ENCODE data around the gene RHOF. TPM values are rescaled to one million over a fixed set of nuclear protein-coding genes. Genes with fewer than 3 reads are reported as not detected.

RHOF gene
- total and polyA plus RNA-seq, 2 donors, result 12.9 to 33.3 TPM

- 98% methylated on average over 23 of the region's 23 CpGs for WGBS
- H3K36me3 ChIP-seq (ENCODE audit: control insufficient read depth in 2 of 2, insufficient read depth in 2 of 2, low read length in 1 of 2), result peaks cover 64 to 79% of the 10 kb centered on the region in 2 donors
- H3K27me3 ChIP-seq (ENCODE audit: control insufficient read depth in 2 of 2, insufficient read depth in 1 of 2, low read length in 1 of 2), result no peaks in the 10 kb centered on the region
These were observed 36.6 kb upstream of the RHOF start for GRCh38 chr12:121830134-121830533.

GRCh38 chr12:121829250-121829918, 35.9 kb upstream of the RHOF start:
- Histone ChIP-seq H3K4me3 (ENCODE audit: low read length in 2 of 2) (no peak overlapping the region), H3K4me1 (ENCODE audit: control insufficient read depth in 2 of 2, insufficient read depth in 2 of 2, low read length in 2 of 2) (no peaks in the 10 kb centered on the region), H3K27me3 (ENCODE audit: control insufficient read depth in 2 of 2, insufficient read depth in 1 of 2, low read length in 1 of 2) (no peaks in the 10 kb centered on the region), H3K27ac (ENCODE audit: low read depth in 1 of 2, low read length in 1 of 2) (no peak overlapping the region), H3K36me3 (ENCODE audit: control insufficient read depth in 2 of 2, insufficient read depth in 2 of 2, low read length in 1 of 2) (peaks cover 68 to 87% of the 10 kb centered on the region in 2 donors), H3K9me3 (ENCODE audit: control insufficient read depth in 2 of 2, insufficient read depth in 1 of 2, low read length in 1 of 2) (peaks cover 0 to 4% of the 10 kb centered on the region in 2 donors)
- 95% methylated on average over 7 of the region's 7 CpGs for WGBS
- DNase-seq (ENCODE audit: low read depth in 6 of 9, low spot score in 9 of 9), result no peak

More at GRCh38 chr12:121830134-121830533, 36.6 kb upstream of the RHOF start:
- peaks cover 0 to 4% of the 10 kb centered on the region in 2 donors for H3K9me3 ChIP-seq (ENCODE audit: control insufficient read depth in 2 of 2, insufficient read depth in 1 of 2, low read length in 1 of 2)
- H3K4me3 ChIP-seq (ENCODE audit: low read length in 2 of 2), result no peak overlapping the region
- no peak overlapping the region for H3K27ac ChIP-seq (ENCODE audit: low read depth in 1 of 2, low read length in 1 of 2)
- DNase-seq (ENCODE audit: low read depth in 6 of 9, low spot score in 9 of 9), result no peak
- no peaks in the 10 kb centered on the region for H3K4me1 ChIP-seq (ENCODE audit: control insufficient read depth in 2 of 2, insufficient read depth in 2 of 2, low read length in 2 of 2)

- Histone ChIP-seq H3K36me3 (ENCODE audit: control insufficient read depth in 2 of 2, insufficient read depth in 2 of 2, low read length in 1 of 2) (peaks cover 72 to 92% of the 10 kb centered on the region in 2 donors), H3K9me3 (ENCODE audit: control insufficient read depth in 2 of 2, insufficient read depth in 1 of 2, low read length in 1 of 2) (peaks cover 0 to 4% of the 10 kb centered on the region in 2 donors), H3K4me3 (ENCODE audit: low read length in 2 of 2) (no peak overlapping the region), H3K27me3 (ENCODE audit: control insufficient read depth in 2 of 2, insufficient read depth in 1 of 2, low read length in 1 of 2) (no peaks in the 10 kb centered on the region), H3K4me1 (ENCODE audit: control insufficient read depth in 2 of 2, insufficient read depth in 2 of 2, low read length in 2 of 2) (no peaks in the 10 kb centered on the region), H3K27ac (ENCODE audit: low read depth in 1 of 2, low read length in 1 of 2) (no peak overlapping the region)
- no peak for DNase-seq (ENCODE audit: low read depth in 6 of 9, low spot score in 9 of 9)
- 95% methylated on average over 9 of the region's 9 CpGs for WGBS
These were observed 35.3 kb upstream of the RHOF start for GRCh38 chr12:121828826-121829225.

- H3K36me3 ChIP-seq (ENCODE audit: control insufficient read depth in 2 of 2, insufficient read depth in 2 of 2, low read length in 1 of 2), result peaks cover 78 to 96% of the 10 kb centered on the region in 2 donors
- H3K27me3 ChIP-seq (ENCODE audit: control insufficient read depth in 2 of 2, insufficient read depth in 1 of 2, low read length in 1 of 2), result no peaks in the 10 kb centered on the region
- peaks cover 0 to 4% of the 10 kb centered on the region in 2 donors for H3K9me3 ChIP-seq (ENCODE audit: control insufficient read depth in 2 of 2, insufficient read depth in 1 of 2, low read length in 1 of 2)
- 97% methylated on average over 8 of the region's 8 CpGs for WGBS
- no peaks in the 10 kb centered on the region for H3K4me1 ChIP-seq (ENCODE audit: control insufficient read depth in 2 of 2, insufficient read depth in 2 of 2, low read length in 2 of 2)
- no peak overlapping the region for H3K27ac ChIP-seq (ENCODE audit: low read depth in 1 of 2, low read length in 1 of 2)
- DNase-seq (ENCODE audit: low read depth in 6 of 9, low spot score in 9 of 9), result no peak
- H3K4me3 ChIP-seq (ENCODE audit: low read length in 2 of 2), result no peak overlapping the region
These were observed 34.8 kb upstream of the RHOF start for GRCh38 chr12:121828306-121828705.

GRCh38 chr12:121827351-121828099, 34.0 kb upstream of the RHOF start:
- Histone ChIP-seq H3K27me3 (ENCODE audit: control insufficient read depth in 2 of 2, insufficient read depth in 1 of 2, low read length in 1 of 2) (no peaks in the 10 kb centered on the region), H3K4me3 (ENCODE audit: low read length in 2 of 2) (no peak overlapping the region), H3K27ac (ENCODE audit: low read depth in 1 of 2, low read length in 1 of 2) (no peak overlapping the region), H3K9me3 (ENCODE audit: control insufficient read depth in 2 of 2, insufficient read depth in 1 of 2, low read length in 1 of 2) (peaks cover 0 to 4% of the 10 kb centered on the region in 2 donors), H3K36me3 (ENCODE audit: control insufficient read depth in 2 of 2, insufficient read depth in 2 of 2, low read length in 1 of 2) (peaks cover 85 to 94% of the 10 kb centered on the region in 2 donors), H3K4me1 (ENCODE audit: control insufficient read depth in 2 of 2, insufficient read depth in 2 of 2, low read length in 2 of 2) (no peaks in the 10 kb centered on the region)
- WGBS, result 98% methylated on average over 48 of the region's 48 CpGs
- DNase-seq (ENCODE audit: low read depth in 6 of 9, low spot score in 9 of 9), result no peak

- no peak for DNase-seq (ENCODE audit: low read depth in 6 of 9, low spot score in 9 of 9)
- peaks cover 88 to 94% of the 10 kb centered on the region in 2 donors for H3K36me3 ChIP-seq (ENCODE audit: control insufficient read depth in 2 of 2, insufficient read depth in 2 of 2, low read length in 1 of 2)
- H3K27me3 ChIP-seq (ENCODE audit: control insufficient read depth in 2 of 2, insufficient read depth in 1 of 2, low read length in 1 of 2), result no peaks in the 10 kb centered on the region
- H3K27ac ChIP-seq (ENCODE audit: low read depth in 1 of 2, low read length in 1 of 2), result no peak overlapping the region
- 92% methylated on average over 18 of the region's 18 CpGs for WGBS
- peaks cover 0 to 4% of the 10 kb centered on the region in 2 donors for H3K9me3 ChIP-seq (ENCODE audit: control insufficient read depth in 2 of 2, insufficient read depth in 1 of 2, low read length in 1 of 2)
- H3K4me3 ChIP-seq (ENCODE audit: low read length in 2 of 2), result no peak overlapping the region
- H3K4me1 ChIP-seq (ENCODE audit: control insufficient read depth in 2 of 2, insufficient read depth in 2 of 2, low read length in 2 of 2), result no peaks in the 10 kb centered on the region
These were observed 33.0 kb upstream of the RHOF start for GRCh38 chr12:121826318-121827150.

GRCh38 chr12:121825041-121825523, 31.6 kb upstream of the RHOF start:
- WGBS, result 97% methylated on average over 18 of the region's 18 CpGs
- H3K36me3 ChIP-seq (ENCODE audit: control insufficient read depth in 2 of 2, insufficient read depth in 2 of 2, low read length in 1 of 2), result peaks cover 92 to 93% of the 10 kb centered on the region in 2 donors

GRCh38 chr12:121823727-121824115, 30.2 kb upstream of the RHOF start:
- H3K36me3 ChIP-seq (ENCODE audit: control insufficient read depth in 2 of 2, insufficient read depth in 2 of 2, low read length in 1 of 2), result peaks cover 90 to 91% of the 10 kb centered on the region in 2 donors

More at GRCh38 chr12:121825041-121825523, 31.6 kb upstream of the RHOF start:
- H3K4me1 ChIP-seq (ENCODE audit: control insufficient read depth in 2 of 2, insufficient read depth in 2 of 2, low read length in 2 of 2), result no peaks in the 10 kb centered on the region
- no peak for DNase-seq (ENCODE audit: low read depth in 6 of 9, low spot score in 9 of 9)
- no peak overlapping the region for H3K27ac ChIP-seq (ENCODE audit: low read depth in 1 of 2, low read length in 1 of 2)
- no peaks in the 10 kb centered on the region for H3K27me3 ChIP-seq (ENCODE audit: control insufficient read depth in 2 of 2, insufficient read depth in 1 of 2, low read length in 1 of 2)
- H3K9me3 ChIP-seq (ENCODE audit: control insufficient read depth in 2 of 2, insufficient read depth in 1 of 2, low read length in 1 of 2), result no peaks in the 10 kb centered on the region
- H3K4me3 ChIP-seq (ENCODE audit: low read length in 2 of 2), result no peak overlapping the region

More at GRCh38 chr12:121823727-121824115, 30.2 kb upstream of the RHOF start:
- no peak overlapping the region for H3K27ac ChIP-seq (ENCODE audit: low read depth in 1 of 2, low read length in 1 of 2)
- DNase-seq (ENCODE audit: low read depth in 6 of 9, low spot score in 9 of 9), result no peak
- H3K9me3 ChIP-seq (ENCODE audit: control insufficient read depth in 2 of 2, insufficient read depth in 1 of 2, low read length in 1 of 2), result no peaks in the 10 kb centered on the region
- H3K4me3 ChIP-seq (ENCODE audit: low read length in 2 of 2), result no peak overlapping the region
- no peaks in the 10 kb centered on the region for H3K27me3 ChIP-seq (ENCODE audit: control insufficient read depth in 2 of 2, insufficient read depth in 1 of 2, low read length in 1 of 2)
- H3K4me1 ChIP-seq (ENCODE audit: control insufficient read depth in 2 of 2, insufficient read depth in 2 of 2, low read length in 2 of 2), result no peaks in the 10 kb centered on the region
- 89% methylated on average over 12 of the region's 12 CpGs for WGBS

All from thymus (tissue), 11 donors.